Neural progenitor cell (in vitro differentiated cells): Measurements from ENCODE around the gene GAS6.

Experiments used
- EZH2 ChIP-seq: fragments of 200-600 bp; sonication (generic); IDR thresholded peaks from 2 replicates; pipeline ENCODE4 v1.6.1; 2017; ENCODE audit warnings: antibody characterized with exemption, mild to moderate bottlenecking, moderate library complexity
- TF ChIP-seq, protein P1 (sequence below): fragments of 200-600 bp; sonication (generic); IDR thresholded peaks from 2 replicates; pipeline ENCODE4 v1.5.1; 2017; ENCODE audit warnings: antibody characterized with exemption, mild to moderate bottlenecking

DNA sequence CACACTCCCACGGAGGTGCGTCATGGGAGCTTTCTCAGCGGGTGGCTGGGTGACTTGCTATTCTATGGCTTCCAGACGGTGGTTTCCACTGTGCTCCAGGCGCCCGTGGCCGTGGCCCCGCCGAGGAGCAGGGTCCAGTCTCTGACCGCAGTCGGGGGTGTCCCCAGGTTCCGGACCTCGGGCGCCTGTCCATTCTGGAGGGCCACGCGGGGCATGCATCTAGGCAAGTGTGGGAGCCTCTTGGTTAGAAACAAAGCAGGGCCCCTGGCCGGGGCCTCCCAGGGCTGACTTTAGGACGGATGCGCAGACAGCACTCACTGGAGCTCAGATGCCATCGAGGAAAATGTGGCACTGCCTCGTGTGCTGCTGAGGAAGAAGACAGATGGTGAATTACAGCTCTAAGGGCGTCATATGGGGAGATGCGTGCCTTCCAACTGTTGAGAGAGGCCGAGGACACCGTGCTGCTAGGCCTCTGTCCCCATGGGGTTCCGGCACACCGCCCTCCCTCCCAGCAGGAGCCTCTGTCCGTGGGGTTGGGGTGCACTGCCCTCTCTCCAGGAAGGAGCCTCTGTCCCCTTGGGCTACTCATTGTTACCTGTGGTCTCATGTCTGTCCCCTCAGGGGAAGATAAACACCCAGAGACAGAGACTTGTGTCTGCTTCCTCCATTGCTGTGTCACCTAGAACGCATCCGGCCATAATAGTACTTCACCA, 66.8 kb downstream of the GAS6 start:
- TF ChIP-seq, protein P1, sequence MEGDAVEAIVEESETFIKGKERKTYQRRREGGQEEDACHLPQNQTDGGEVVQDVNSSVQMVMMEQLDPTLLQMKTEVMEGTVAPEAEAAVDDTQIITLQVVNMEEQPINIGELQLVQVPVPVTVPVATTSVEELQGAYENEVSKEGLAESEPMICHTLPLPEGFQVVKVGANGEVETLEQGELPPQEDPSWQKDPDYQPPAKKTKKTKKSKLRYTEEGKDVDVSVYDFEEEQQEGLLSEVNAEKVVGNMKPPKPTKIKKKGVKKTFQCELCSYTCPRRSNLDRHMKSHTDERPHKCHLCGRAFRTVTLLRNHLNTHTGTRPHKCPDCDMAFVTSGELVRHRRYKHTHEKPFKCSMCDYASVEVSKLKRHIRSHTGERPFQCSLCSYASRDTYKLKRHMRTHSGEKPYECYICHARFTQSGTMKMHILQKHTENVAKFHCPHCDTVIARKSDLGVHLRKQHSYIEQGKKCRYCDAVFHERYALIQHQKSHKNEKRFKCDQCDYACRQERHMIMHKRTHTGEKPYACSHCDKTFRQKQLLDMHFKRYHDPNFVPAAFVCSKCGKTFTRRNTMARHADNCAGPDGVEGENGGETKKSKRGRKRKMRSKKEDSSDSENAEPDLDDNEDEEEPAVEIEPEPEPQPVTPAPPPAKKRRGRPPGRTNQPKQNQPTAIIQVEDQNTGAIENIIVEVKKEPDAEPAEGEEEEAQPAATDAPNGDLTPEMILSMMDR, result no peak
- no peak for TF ChIP-seq EZH2
